K562 (cell line): Measurements from ENCODE around the gene EMC8. TPM values are rescaled to one million over a fixed set of nuclear protein-coding genes. Genes with fewer than 3 reads are reported as not detected.

Source experiments
- TCF7 ChIP-seq: sonication (generic); IDR thresholded peaks from 2 replicates; pipeline ENCODE4 v1.6.1; 2016; ENCODE audit warnings: antibody characterized with exemption, borderline replicate concordance
- polyA plus RNA-seq, 8 experiments: library from polyadenylated mRNA; depleted of rRNA in 4 of 8; stranded (reverse) in 5 of 8; unstranded in 3 of 8; fragments of >200 nt; fragmentation: Nextera tagmentation in 2 of 8; fragmentation: Illumina TruSeq in 1 of 8; extraction: Ambion mirVana in 2 of 8; extraction: Trizol in 1 of 8; gene quantifications; 2 replicates each; pipeline versions ENCODE4 v1.2.1 to v1.2.3, GENCODE V29; 2011 to 2014; ENCODE audit warnings: inconsistent platforms in 1 of 8, missing spikeins in 1 of 8
- total RNA-seq, 7 experiments: library from RNA; depleted of rRNA in 6 of 7; stranded (reverse); fragments of >200 nt in 6 of 7; fragmentation: Illumina TruSeq in 2 of 7; extraction: Trizol in 2 of 7; gene quantifications; 2 replicates each; pipeline versions ENCODE4 v1.2.1 to v1.2.3, GENCODE V29; 2011 to 2021; ENCODE audit warnings: low replicate concordance in 1 of 7
- TF ChIP-seq, protein P1 (sequence below), 2 experiments: fragments of 450-650 bp in 1 of 2; sonication (generic) in 1 of 2; formaldehyde crosslinking in 1 of 2; IDR thresholded peaks; 2 replicates each; pipeline versions ENCODE4 v1.7.1 to v1.9.0; 2016 to 2022; ENCODE audit warnings: inconsistent platforms in 1 of 2, mild to moderate bottlenecking in 1 of 2, missing genetic modification reagents in 1 of 2
- TF ChIP-seq, protein P2 (sequence below): fragments of 450-650 bp; formaldehyde crosslinking; IDR thresholded peaks from 2 replicates; pipeline ENCODE4 v1.4.0; 2020; ENCODE audit warnings: mild to moderate bottlenecking, moderate library complexity
- TF ChIP-seq, protein P3 (sequence below): fragments of 450-650 bp; formaldehyde crosslinking; IDR thresholded peaks from 2 replicates; pipeline ENCODE4 v1.4.0; 2022; ENCODE audit warnings: missing genetic modification characterization

Gene EMC8
- total and polyA plus RNA-seq, 9 of the 15 experiments (the other 6 are each of a cell fraction or from before 2014, with no cell fraction given): 11.4 to 81.8 (median 48.6) TPM

DNA sequence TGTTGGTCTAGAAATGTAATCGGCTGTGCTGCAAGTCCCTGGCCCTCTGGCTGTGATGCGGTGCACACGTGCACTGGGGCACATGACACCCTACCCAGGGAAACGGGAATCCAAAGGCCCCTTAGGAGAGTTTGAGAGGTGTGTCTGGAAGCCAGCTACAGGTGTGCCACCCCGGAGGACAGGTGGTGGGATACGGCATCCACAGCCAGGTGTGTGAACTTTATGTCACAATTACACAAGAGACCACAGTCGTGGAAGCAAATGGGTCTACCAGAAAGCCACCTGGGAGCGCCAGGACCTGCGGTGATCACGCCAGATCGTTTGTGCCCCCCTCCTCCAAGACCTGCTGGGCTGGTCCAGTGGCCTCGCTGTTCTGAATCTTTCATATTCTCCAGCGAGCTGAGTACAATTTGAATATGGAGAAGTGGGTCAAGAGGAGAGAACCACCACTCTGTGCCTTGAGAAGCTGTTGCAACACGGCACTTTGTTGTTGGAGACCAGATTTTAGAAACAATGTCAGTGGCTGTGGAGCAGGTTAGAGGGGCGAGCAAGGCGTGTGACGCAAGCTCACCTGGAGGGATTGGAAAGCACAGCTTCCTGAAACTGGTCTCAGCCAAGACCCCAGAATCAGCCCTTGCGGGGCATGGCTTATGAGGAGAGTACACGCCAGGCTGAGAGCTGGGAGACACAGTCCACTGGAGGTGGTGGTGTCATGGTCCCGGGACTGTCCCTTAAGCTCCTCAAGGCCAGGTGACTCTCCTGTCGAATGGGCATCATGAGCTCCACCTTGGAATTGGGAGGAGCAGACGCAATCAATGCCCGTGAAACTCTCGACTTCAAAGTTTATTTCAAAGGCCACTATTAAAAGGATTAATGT lies 37.6 kb upstream of the EMC8 start (continued):
- TF ChIP-seq, protein P1, sequence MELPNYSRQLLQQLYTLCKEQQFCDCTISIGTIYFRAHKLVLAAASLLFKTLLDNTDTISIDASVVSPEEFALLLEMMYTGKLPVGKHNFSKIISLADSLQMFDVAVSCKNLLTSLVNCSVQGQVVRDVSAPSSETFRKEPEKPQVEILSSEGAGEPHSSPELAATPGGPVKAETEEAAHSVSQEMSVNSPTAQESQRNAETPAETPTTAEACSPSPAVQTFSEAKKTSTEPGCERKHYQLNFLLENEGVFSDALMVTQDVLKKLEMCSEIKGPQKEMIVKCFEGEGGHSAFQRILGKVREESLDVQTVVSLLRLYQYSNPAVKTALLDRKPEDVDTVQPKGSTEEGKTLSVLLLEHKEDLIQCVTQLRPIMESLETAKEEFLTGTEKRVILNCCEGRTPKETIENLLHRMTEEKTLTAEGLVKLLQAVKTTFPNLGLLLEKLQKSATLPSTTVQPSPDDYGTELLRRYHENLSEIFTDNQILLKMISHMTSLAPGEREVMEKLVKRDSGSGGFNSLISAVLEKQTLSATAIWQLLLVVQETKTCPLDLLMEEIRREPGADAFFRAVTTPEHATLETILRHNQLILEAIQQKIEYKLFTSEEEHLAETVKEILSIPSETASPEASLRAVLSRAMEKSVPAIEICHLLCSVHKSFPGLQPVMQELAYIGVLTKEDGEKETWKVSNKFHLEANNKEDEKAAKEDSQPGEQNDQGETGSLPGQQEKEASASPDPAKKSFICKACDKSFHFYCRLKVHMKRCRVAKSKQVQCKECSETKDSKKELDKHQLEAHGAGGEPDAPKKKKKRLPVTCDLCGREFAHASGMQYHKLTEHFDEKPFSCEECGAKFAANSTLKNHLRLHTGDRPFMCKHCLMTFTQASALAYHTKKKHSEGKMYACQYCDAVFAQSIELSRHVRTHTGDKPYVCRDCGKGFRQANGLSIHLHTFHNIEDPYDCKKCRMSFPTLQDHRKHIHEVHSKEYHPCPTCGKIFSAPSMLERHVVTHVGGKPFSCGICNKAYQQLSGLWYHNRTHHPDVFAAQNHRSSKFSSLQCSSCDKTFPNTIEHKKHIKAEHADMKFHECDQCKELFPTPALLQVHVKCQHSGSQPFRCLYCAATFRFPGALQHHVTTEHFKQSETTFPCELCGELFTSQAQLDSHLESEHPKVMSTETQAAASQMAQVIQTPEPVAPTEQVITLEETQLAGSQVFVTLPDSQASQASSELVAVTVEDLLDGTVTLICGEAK (IDR thresholded peaks at IDR 0.05): no peak
- TF ChIP-seq, protein P1 (CRISPR knock-in tag; IDR thresholded peaks at IDR 0.05): no peak
- no peak for TF ChIP-seq TCF7
- TF ChIP-seq, protein P2, sequence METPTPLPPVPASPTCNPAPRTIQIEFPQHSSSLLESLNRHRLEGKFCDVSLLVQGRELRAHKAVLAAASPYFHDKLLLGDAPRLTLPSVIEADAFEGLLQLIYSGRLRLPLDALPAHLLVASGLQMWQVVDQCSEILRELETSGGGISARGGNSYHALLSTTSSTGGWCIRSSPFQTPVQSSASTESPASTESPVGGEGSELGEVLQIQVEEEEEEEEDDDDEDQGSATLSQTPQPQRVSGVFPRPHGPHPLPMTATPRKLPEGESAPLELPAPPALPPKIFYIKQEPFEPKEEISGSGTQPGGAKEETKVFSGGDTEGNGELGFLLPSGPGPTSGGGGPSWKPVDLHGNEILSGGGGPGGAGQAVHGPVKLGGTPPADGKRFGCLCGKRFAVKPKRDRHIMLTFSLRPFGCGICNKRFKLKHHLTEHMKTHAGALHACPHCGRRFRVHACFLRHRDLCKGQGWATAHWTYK (CRISPR knock-in tag): no peak
- TF ChIP-seq, protein P3, sequence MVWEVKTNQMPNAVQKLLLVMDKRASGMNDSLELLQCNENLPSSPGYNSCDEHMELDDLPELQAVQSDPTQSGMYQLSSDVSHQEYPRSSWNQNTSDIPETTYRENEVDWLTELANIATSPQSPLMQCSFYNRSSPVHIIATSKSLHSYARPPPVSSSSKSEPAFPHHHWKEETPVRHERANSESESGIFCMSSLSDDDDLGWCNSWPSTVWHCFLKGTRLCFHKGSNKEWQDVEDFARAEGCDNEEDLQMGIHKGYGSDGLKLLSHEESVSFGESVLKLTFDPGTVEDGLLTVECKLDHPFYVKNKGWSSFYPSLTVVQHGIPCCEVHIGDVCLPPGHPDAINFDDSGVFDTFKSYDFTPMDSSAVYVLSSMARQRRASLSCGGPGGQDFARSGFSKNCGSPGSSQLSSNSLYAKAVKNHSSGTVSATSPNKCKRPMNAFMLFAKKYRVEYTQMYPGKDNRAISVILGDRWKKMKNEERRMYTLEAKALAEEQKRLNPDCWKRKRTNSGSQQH (CRISPR knock-in tag): no peak
